Stimulated activated CD4-positive, alpha-beta T cell treated with anti-CD3 and anti-CD28 coated beads, Interleukin-1b, Interleukin-23, amount 100 ng/mL, for 4 hours (primary cell): ENCODE data around the gene IKZF3.
"Not testable (repeated sequence)": the region's sequence is repeated elsewhere in the genome, so short reads cannot be mapped to it uniquely, and the experiment has no call there.

Experiments used
- DNase-seq, 2 donors: peaks; one replicate each; pipeline ENCODE4 v3.0.0-alpha.2; 2020; ENCODE audit warnings: low read depth in 2 of 2

Gene IKZF3

DNA sequence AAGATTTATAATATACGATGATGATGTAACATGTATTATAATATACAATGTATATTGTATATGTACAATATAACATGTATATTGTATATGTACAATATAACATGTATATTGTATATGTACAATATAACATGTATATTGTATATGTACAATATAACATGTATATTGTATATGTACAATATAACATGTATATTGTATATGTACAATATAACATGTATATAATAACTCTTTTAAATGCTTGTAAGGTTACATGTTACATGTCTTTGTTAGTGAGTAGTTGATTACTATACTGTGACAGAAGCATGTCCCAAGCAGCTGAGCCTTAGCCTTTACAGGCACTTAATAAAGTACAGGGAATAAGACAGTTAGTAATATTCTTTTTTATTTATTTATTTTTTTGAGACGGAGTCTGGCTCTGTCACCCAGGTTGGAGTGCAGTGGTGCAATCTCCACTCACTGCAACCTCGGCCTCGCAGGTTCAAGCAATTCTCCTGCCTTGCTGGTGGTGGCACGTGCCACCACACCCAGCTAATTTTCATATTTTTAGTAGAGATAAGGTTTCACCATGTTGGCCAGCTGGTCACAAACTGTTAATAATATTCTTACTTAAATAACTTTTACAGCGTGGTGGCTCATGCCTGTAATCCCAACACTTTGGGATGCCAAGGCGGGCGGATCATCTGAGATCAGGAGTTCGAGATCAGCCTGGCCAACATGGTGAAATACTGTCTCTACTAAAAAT, 8.0 kb downstream of the IKZF3 start:
- not testable (repeated sequence) for DNase-seq

DNA sequence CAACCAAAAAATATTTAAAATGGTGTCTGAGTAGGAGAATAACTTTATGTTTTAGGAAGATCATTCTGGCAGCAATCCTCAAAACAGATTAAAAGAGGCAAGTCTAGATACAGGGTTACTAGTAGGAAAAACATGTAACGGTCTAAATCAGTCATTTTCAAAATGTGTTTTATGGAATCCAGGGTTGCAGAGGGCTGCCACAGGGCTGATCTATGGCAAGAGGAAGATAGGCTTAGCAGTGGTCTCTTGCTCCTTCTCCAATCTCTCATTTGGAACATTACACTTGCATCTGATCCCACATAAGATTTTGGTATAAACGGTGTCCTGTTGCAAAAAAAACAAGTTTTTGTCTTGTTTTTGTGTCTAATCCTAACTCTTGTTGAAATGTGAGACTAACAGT, 9.2 kb downstream of the IKZF3 start:
- no peak for DNase-seq

DNA sequence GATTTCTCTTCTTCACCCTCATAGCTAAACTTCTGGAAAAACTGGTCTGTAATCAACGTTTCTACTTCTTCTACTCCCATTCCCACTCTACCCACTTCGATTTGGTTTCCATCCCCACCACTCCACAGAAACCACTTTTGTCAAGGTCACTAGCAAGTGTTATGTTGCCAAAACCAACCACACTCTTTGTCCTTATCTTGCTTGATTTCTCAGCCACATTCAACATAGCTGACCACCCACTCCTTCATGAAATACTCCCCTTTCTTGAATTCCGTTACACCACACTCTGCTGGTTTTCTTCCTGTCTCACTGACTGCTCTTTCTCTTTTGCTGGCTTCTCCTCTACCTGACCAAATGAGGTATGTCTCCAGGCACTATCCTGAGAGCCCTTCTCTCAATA, 11.9 kb downstream of the IKZF3 start:
- no peak for DNase-seq

DNA sequence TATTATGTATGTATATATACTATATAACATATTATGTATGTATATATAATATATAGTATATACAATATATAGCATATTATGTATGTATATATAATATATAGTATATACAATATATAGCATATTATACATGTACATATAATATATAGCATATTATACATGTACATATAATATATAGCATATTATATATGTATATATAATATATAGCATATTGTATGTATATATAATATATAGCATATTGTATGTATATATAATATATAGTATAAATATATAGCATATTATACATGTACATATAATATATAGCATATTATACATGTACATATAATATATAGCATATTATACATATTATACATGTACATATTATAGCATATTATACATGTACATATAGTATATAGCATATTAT, 13.9 kb downstream of the IKZF3 start:
- DNase-seq: not testable (repeated sequence)

DNA sequence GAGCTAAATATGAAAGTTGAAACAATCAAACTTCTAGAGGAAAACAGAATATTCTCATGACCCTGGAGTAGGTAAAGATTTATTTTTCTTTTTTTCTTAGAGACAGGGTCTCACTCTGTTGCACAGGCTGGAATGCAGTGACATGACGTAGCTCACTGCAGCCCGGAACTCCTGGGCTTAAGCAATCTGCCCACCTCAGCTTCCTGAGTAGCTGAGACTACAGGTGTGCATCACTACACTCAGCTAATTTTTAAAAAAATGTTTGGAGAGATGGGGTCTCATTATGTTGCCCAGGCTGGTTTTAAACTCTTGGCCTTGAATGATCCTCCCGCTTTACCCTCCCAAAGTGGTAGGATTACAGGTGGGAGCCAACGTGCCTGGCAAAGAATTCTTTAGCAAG, 15.5 kb downstream of the IKZF3 start:
- no peak for DNase-seq

DNA sequence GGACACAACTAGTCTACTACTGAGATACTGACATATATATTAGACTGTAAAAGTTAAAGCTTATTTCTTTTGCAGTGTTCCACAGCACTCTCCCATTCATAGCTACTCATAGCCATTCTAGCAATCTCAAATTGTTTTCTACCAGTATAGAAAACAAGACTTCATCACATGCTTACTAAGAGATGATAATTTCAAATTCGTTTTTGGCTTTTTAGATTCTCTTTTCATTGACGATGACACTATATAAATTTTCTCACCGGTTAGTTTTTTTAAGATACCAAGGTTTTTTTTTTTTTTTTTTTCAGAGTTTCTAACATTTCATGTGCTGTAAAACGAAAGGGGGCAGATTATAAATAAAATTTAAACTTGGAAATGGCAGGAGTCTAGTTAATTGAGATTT, 17.9 kb downstream of the IKZF3 start:
- DNase-seq: no peak

DNA sequence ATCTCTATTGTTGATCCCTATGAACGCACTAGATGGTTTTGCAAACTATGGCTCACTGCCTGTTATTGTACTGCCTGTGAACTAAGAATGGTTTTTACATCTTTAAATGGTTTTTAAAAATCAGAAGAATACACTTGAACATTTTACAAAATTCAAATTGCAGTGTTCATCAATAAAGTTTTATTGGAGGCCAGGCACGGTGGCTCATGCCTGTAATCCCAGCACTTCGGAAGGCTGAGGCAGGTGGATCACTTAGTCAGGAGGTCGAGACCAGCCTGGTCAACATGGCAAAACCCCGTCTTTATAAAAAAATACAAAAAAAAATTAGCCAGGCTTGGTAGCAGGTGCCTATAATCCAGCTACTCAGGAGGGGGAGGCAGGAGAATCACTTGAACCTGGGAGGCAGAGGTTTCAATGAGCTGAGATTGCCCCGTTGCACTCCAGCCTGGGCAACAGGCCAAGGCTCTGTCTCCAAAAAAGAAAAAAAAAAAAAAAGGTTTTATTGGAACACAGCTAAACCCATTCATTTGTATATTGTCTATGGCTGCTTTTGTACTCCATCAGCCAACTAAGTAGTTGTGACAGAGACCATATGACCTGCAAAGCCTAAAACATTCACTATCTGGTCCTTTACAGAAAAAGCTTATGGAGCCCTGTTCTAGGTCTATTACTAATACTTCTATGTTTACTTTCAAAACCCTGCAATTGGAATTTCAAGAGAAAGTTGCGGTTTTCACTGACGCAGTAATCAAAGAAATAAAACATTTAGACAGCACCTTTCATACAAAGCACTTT, 18.9 kb downstream of the IKZF3 start:
- DNase-seq: no peak

DNA sequence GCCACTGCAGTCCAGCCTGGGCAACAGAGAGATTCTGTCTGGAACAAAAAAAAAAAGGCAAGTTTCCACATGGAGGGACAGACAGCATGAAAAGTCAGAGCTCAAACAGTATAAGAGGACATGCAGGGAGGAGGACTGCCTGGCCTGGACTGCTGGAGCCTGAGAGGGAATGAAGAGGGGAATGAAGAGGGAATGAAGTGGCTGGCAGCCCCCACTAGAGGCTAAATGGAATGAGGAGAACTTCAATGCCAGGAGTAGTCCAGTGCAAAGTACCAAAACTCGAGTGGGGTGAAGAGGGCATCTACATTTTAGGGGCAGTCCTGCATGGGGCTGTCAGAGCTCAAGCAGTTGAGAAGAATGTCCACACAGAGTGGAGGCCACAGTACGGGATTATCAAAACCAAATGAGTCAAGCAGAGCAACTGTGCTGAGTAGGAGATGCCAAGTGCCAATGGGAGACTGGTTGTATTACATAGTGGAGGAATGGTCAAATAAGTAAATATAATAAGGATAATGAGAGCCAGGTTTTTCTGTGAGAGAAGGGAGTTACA, 22.9 kb downstream of the IKZF3 start:
- no peak for DNase-seq

DNA sequence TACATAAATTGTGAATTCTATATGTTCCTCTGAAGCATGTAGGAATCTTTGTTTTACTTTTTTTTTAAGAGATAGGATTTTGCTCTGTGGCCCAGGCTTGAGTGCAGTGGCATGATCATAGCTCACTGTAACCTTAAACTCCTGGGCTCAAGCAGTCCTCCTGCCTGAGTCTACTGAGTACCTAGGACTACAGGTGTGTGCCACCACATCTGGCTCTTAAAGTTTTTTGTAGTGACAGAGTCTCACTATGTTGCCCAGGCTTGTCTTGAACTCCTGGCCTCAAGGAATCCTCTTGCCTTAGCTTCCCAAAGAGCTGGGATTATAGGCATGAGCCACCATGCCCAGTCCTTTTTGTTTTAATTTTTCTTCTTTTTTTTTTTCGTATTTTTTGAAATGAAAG, 25.3 kb downstream of the IKZF3 start:
- DNase-seq: no peak

DNA sequence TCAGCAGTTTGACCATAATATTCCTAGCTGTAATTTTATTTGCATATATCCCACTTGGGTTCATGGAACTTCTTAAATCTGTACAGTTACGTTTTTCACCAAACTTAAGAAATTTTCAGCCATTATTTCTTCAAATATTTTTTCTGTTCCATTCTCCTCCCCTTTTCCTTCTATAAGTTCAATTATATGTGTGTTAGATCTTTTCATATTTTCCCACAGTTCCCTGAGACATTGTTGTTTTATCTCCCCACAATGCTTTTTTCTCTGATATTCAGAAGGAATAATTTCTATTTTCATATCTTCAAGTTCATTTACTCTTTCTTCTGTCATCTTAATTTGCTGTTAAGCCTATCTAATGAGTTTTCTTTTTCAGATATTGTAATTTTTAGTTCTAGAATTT, 26.1 kb downstream of the IKZF3 start:
- no peak for DNase-seq

DNA sequence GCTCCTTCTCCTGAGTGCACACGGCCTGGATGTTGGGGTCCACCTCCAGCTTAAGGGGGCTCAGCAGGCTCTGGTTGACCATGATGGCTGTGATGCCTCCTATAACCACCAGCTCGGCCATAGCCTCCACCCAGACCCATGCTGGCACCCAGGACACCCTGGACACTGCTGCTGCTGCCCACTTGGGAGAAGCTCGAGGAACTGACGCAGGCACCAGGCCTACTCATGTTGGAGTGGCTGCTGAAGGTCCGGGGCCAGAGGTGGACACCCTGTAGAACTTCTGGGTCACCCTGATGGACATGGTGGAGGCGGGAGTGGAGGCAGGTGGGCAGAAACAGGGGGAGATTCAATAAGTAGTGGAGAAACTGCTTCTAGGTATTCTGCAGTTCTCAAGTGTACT, 28.0 kb downstream of the IKZF3 start:
- DNase-seq: no peak

DNA sequence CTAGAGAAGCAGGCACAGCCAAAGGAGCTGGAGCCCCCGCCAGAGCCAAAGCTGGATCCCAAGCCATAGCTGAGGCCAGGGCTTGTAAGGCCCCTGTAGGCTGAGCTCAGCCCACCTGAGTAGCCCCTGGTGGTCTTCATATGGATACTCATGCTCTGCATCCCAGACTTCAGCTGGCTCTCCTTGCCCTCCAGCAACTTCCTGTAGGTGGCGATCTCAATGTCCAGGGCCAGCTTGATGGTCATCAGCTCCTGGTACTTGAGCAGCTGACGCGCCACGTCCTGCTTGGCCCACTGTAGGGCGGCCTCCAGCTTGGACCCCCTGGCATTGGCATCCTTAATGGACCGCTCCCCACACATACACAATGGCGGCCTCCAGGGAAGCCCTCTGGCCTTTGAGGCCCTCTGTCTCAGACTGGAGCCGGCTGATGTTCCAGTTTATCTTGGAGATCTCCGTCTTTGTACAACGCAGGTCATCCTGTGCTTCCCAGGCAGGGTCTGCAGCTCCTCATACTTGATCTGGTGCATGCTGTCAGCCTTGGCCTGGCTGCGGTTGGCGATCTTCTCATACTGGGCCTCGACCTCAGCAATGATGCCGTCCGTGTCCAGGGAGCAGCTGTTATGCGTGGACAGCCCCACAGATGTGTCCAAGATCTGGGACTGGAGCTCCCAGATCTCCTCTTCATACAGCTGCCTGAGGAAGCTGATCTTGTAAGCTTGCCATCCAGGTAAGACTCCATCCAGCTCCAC, 28.9 kb downstream of the IKZF3 start:
- DNase-seq: no peak

DNA sequence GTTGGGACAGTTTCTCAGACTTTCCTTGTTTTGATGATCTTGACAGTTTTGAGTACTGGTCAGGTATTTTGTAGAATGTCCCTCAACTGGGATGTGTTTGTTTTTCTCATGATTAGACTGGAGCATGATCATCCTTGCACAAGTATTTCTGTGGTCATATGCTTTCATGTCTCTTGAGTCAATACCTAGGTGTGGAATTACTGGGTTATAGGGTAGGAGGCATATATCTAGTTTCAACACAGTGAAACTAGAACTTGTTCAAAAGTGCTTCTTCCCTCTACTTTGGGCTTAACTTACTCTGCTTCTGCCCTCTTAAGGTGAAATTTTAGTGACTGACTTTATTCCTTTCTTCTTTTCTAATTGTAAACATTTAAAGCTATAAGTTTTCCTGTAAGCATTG, 30.1 kb downstream of the IKZF3 start:
- no peak for DNase-seq

DNA sequence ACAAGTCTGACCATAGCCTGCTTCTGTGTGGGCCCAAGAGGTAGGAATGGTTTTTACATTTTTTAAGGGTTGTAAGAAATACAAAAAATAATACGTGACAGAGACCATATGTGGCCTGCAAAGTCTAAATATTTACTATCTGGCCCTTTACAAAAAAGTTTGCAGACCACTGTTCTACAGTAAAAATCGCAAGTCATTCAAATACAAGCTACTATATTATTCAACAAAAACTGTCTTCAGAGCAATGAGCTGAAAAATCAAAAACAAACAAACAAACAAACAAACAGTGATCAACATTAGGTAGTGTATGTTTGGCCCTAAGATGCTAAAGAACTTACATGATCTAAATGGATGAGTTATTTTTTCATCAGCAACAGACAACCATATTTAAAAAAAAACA, 32.5 kb downstream of the IKZF3 start:
- DNase-seq: no peak

DNA sequence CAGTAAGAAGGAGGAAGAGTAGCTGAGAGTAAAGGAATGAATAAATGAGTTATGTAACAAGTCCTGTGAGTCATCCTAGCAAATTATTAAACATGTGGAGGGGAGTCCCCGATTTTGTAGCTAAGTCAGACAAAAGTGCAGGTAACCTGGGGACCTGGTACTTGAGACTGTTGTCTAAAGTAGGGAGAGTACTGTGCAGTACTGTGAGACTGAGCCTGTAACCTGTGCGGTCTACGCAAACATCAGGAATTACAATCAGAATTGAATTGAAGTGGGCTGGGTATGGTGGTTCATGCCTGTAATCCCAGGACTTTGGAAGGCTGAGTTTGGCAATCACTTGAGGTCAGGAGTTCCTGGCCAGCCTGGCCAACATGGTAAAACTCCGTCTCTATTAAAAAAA, 35.7 kb downstream of the IKZF3 start:
- no peak for DNase-seq

DNA sequence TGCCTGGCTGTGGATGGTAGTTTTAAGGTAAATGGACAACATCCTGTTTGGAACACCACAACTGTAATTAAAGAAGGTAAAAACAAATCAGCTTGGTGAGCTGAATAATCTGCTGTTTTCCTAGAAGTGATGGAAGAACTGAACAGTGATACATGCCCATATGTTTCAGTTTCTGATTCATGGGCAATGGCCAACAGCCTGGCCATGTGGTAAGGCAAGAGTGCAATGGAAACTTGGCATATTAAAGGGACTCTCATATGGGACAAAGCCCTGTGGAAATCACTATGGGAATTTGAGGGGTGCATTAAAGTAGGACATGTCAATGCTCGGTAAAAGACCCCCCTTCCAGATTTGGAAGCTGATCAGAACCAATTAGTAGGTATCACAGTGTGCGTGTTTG, 37.8 kb downstream of the IKZF3 start:
- no peak for DNase-seq

DNA sequence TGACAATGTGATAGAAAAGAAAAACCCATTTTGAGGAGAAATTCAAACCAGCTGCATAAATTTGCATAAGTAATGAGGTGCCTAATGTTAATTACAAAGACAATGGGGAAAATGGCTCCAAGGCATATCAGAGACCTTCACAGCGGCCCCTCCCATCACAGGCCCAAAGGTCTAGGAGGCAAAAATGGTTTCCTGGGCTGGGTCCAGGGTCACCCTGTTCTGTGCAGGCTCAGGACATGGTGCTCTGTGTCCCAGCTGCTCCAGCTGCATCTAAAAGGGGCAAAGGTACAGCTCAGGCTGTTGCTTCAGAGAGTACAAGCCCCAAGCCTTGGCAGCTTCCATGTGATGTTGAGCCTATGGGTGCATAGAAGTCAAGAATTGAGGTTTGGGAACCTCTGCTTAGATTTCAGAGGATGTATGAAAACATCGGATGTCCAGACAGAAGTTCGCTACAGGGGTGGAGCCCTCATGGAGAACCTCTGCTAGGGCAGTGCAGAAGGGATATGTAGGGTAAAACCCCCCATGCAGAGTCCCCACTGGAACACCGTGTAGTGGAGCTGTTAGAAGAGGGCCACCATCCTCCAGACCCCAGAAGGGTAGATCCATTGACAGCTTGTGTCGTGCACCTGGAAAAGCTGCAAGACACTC, 40.6 kb downstream of the IKZF3 start:
- no peak for DNase-seq

DNA sequence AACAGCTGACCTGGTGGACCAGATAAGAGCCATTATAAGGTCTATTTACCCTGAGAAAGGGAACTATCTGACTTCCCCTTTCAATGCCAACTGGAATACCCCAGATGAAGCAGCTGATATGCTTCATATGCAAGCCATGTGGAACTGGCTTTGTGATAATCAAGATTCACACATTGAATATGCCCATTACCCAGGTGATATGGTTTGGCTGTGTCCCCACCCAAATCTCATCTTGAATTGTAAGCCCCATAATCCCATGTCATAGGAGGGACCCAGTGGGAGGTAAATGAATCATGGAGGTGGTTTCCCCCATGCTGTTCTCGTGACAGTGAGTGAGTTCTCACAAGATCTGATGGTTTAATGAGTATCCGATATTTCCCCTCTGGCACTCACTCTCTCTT, 42.1 kb downstream of the IKZF3 start:
- no peak for DNase-seq

DNA sequence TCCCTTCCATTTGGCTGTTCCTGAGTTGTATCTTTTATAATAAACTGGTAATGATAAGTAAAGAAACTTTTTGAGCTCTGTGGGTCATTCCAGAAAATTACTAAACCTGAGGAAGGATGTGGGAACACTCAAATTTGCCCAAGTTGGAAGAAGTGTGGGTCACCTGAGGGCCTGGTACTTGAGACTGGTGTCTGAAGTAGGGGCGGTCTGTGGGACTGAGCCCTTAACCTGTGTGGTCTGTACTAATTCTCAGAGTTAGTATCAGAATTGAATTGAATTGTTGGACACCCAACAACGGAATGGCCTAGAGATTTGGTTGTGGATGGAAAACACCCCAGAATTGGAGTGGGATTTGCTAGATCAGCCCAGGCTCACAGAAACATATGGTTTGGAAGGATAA, 43.1 kb downstream of the IKZF3 start:
- DNase-seq: no peak

DNA sequence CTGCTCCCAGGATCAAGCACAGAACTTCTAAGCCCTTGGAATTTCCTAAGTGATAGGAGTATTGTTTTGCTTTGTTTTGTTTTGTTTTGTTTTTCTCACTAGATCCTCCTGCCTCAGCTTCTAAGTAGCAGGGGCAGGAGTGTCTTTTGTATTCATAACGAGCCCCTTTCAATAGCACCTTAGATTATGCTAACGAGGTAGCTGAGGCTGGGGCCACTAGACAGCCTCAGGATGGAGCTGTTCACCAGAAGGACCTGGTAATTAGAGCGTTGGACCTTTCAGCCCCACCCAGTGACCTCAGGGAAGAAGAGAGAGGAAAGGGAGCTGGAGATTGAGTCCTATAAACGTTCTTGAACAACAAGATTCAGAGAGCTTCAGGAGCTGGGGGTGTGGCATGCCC, 43.6 kb downstream of the IKZF3 start:
- no peak for DNase-seq

DNA sequence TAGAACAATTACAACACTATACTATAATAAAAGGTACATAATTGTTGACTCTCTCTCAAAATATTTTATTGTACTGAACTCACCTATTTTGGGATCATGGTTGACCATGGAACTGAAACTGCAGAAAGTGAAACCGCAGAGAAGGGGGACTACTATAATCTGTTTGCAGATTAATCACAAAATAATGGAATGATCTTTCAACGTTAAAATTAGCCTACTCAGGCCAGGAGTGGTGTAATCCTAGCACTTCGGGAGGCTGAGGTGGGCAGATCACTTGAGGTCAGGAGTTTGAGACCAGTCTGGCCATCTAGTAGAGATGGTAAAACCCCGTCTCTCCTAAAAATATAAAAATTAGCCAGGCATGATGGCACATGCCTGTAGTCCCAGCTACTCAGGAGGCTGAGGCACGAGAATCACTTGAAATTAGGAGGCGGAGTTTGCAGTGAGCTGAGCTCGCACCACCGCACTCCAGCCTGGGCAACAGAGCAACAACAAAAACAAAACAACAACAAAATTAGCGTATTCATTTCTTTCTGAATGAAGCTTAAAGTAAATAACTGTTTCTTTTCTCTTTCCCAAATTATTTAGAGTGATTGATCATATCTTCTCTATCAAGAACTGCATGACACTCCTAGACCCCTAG, 45.6 kb downstream of the IKZF3 start:
- no peak for DNase-seq
